KMS-11 (cell line): Measurements from ENCODE around the gene NFE2L2.

ENCODE experiments used
- H2AFZ ChIP-seq: fragments of 200-600 bp; sonication (generic); 2 replicates; pipeline ENCODE4 v1.6.1; 2016; ENCODE audit warnings: antibody characterized with exemption, mixed run types, low read depth
- H3K27ac ChIP-seq: fragments of 200-600 bp; sonication (generic); 2 replicates; pipeline ENCODE4 v1.6.1; 2016; ENCODE audit warnings: mild to moderate bottlenecking, mixed run types
- H3K27me3 ChIP-seq: fragments of 200-600 bp; sonication (generic); 2 replicates; pipeline ENCODE4 v1.6.1; 2017; ENCODE audit warnings: mild to moderate bottlenecking, low read depth, mixed run types, moderate library complexity; ENCODE audit not compliant: insufficient read depth
- H3K36me3 ChIP-seq: fragments of 200-600 bp; sonication (generic); 2 replicates; pipeline ENCODE4 v1.6.1; 2017; ENCODE audit warnings: mild to moderate bottlenecking, mixed run types; ENCODE audit not compliant: insufficient read depth
- H3K4me1 ChIP-seq: fragments of 200-600 bp; sonication (generic); 2 replicates; pipeline ENCODE4 v1.6.1; 2016; ENCODE audit warnings: mild to moderate bottlenecking, low read depth, mixed run types; ENCODE audit not compliant: poor library complexity, severe bottlenecking
- H3K4me2 ChIP-seq: fragments of 200-600 bp; sonication (generic); 2 replicates; pipeline ENCODE4 v1.7.0; 2016; ENCODE audit warnings: mild to moderate bottlenecking, mixed run types
- H3K4me3 ChIP-seq: fragments of 200-600 bp; sonication (generic); IDR thresholded peaks from 2 replicates; pipeline ENCODE4 v1.6.1; 2017; ENCODE audit warnings: low read depth, low read length, mixed read lengths; ENCODE audit not compliant: insufficient read depth
- H3K79me2 ChIP-seq: fragments of 200-600 bp; sonication (generic); 2 replicates; pipeline ENCODE4 v1.6.1; 2016; ENCODE audit warnings: low read depth, mixed run types; ENCODE audit not compliant: insufficient read depth
- H3K9ac ChIP-seq: fragments of 200-600 bp; sonication (generic); 2 replicates; pipeline ENCODE4 v1.6.1; 2016; ENCODE audit warnings: mild to moderate bottlenecking, mixed run types
- H4K20me1 ChIP-seq: fragments of 200-600 bp; sonication (generic); 2 replicates; pipeline ENCODE4 v1.6.1; 2016; ENCODE audit warnings: mild to moderate bottlenecking, mixed run types; ENCODE audit not compliant: insufficient read depth
- CTCF ChIP-seq: fragments of 200-600 bp; sonication (generic); conservative IDR thresholded peaks from 2 replicates; pipeline ENCODE4 v1.6.1; 2017; ENCODE audit warnings: low read depth, mild to moderate bottlenecking, antibody characterized with exemption, low read length, moderate library complexity, mixed read lengths

Gene NFE2L2

GRCh38 chr2:177306550-177306949, 42.0 kb upstream of the NFE2L2 start:
- Histone ChIP-seq H3K27ac (no peak overlapping the region), H2AFZ (no peak overlapping the region), H3K27me3 (no peaks in the 10 kb centered on the region), H3K9ac (no peak overlapping the region), H3K4me3 (no peak overlapping the region), H3K4me1 (peaks cover 8% of the 10 kb centered on the region), H3K79me2 (no peaks in the 10 kb centered on the region), H3K36me3 (no peaks in the 10 kb centered on the region), H3K4me2 (no peak overlapping the region), H4K20me1 (no peaks in the 10 kb centered on the region)
- TF ChIP-seq CTCF: no peak

- H3K9ac ChIP-seq: no peak overlapping the region
- H2AFZ ChIP-seq: no peak overlapping the region
- H3K36me3 ChIP-seq: no peaks in the 10 kb centered on the region
- H3K79me2 ChIP-seq: no peaks in the 10 kb centered on the region
- H4K20me1 ChIP-seq: no peaks in the 10 kb centered on the region
- peaks cover 7% of the 10 kb centered on the region for H3K4me1 ChIP-seq
- no peak overlapping the region for H3K27ac ChIP-seq
- H3K4me2 ChIP-seq: no peak overlapping the region
- H3K27me3 ChIP-seq: no peaks in the 10 kb centered on the region
- H3K4me3 ChIP-seq: no peak overlapping the region
- TF ChIP-seq CTCF: no peak
Observed at GRCh38 chr2:177303939-177304338, 39.4 kb upstream of the NFE2L2 start.

- H3K27ac ChIP-seq: no peak overlapping the region
- H2AFZ ChIP-seq: no peak overlapping the region
- H3K4me2 ChIP-seq: no peak overlapping the region
- no peaks in the 10 kb centered on the region for H4K20me1 ChIP-seq
- H3K27me3 ChIP-seq: no peaks in the 10 kb centered on the region
- H3K4me1 ChIP-seq: peaks cover 18% of the 10 kb centered on the region
- no peaks in the 10 kb centered on the region for H3K36me3 ChIP-seq
- H3K79me2 ChIP-seq: no peaks in the 10 kb centered on the region
- TF ChIP-seq CTCF: no peak
- no peak overlapping the region for H3K9ac ChIP-seq
- no peak overlapping the region for H3K4me3 ChIP-seq
Observed at GRCh38 chr2:177302552-177302951, 38.0 kb upstream of the NFE2L2 start.

- H3K4me1 ChIP-seq: peaks cover 44% of the 10 kb centered on the region
- H4K20me1 ChIP-seq: no peaks in the 10 kb centered on the region
- H3K4me3 ChIP-seq: no peak overlapping the region
- H2AFZ ChIP-seq: no peak overlapping the region
- H3K79me2 ChIP-seq: no peaks in the 10 kb centered on the region
- no peak overlapping the region for H3K27ac ChIP-seq
- H3K9ac ChIP-seq: no peak overlapping the region
- TF ChIP-seq CTCF: no peak
- peak overlapping the region; percentile 37; the same call in 1 of the 2 replicates for H3K4me2 ChIP-seq
- H3K27me3 ChIP-seq: no peaks in the 10 kb centered on the region
- H3K36me3 ChIP-seq: no peaks in the 10 kb centered on the region
Observed at GRCh38 chr2:177298191-177298590, 33.7 kb upstream of the NFE2L2 start.
